Suprapubic skin (tissue), 4 donors: Measurements from ENCODE around the gene CEACAM16.

Source experiments
- POLR2A ChIP-seq, 2 donors: fragments of 450-650 bp; IDR thresholded peaks; one replicate each; pipeline ENCODE4 v1.6.1; 2017; ENCODE audit warnings: antibody characterized with exemption in 2 of 2, mild to moderate bottlenecking in 2 of 2, moderate library complexity in 2 of 2
- POLR2AphosphoS5 ChIP-seq, 3 donors: sonication (generic); formaldehyde crosslinking; IDR thresholded peaks; one replicate each; pipeline ENCODE4 v1.6.1; 2017; ENCODE audit warnings: antibody characterized with exemption in 3 of 3
- TF ChIP-seq, protein P1 (sequence below), 2 donors: fragments of 200-600 bp in 1 of 2; fragments of 450-650 bp in 1 of 2; sonication (generic) in 1 of 2; IDR thresholded peaks; one replicate each; pipeline ENCODE4 v1.5.1; 2016 to 2019; ENCODE audit warnings: antibody characterized with exemption in 2 of 2, mild to moderate bottlenecking in 1 of 2, moderate library complexity in 1 of 2

DNA sequence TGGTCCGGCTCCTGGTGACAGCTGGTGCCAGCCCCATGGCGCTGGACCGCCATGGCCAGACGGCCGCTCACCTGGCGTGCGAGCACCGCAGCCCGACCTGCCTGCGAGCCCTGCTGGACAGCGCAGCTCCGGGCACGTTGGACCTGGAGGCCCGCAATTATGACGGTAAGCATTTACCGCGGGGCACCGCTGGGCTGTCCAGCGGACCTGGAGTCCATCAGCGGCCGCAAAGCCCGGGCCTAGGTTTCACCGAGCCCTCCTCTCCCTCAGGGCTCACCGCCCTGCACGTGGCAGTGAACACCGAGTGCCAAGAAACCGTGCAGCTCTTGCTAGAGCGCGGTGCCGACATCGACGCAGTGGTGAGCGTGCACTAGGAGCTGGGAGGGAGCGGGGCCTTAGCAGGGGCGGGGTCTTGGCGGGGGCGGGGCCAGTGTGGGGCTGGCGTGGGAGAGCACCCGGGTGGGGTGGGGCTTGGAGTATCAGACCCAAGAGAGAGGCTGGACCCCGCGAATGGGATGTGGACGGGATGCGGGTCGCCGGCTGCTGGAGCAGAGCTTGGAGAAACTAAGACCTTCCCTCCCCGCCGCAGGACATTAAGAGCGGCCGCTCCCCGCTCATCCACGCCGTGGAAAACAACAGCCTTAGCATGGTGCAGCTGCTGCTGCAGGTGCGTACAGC is 58.2 kb downstream of the CEACAM16 start:
- TF ChIP-seq POLR2A (IDR thresholded peaks at IDR 0.05) (no peak), POLR2AphosphoS5 (IDR thresholded peaks at IDR 0.05) (peak in 1 of 3 donors; percentile 25)
- TF ChIP-seq, protein P1, sequence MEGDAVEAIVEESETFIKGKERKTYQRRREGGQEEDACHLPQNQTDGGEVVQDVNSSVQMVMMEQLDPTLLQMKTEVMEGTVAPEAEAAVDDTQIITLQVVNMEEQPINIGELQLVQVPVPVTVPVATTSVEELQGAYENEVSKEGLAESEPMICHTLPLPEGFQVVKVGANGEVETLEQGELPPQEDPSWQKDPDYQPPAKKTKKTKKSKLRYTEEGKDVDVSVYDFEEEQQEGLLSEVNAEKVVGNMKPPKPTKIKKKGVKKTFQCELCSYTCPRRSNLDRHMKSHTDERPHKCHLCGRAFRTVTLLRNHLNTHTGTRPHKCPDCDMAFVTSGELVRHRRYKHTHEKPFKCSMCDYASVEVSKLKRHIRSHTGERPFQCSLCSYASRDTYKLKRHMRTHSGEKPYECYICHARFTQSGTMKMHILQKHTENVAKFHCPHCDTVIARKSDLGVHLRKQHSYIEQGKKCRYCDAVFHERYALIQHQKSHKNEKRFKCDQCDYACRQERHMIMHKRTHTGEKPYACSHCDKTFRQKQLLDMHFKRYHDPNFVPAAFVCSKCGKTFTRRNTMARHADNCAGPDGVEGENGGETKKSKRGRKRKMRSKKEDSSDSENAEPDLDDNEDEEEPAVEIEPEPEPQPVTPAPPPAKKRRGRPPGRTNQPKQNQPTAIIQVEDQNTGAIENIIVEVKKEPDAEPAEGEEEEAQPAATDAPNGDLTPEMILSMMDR (IDR thresholded peaks at IDR 0.05): no peak
